ENCODE data around the gene UBE2E1. TPM values are rescaled to one million over a fixed set of nuclear protein-coding genes. Genes with fewer than 3 reads are reported as not detected.
"Not testable (repeated sequence)": the region's sequence is repeated elsewhere in the genome, so short reads cannot be mapped to it uniquely, and the experiment has no call there.

UBE2E1 gene
- polyA plus RNA-seq, 4 donors = 139 to 160 (median 149) TPM

- no peak for DNase-seq (ENCODE audit: low read depth in 4 of 4, low spot score in 2 of 4)
These were observed 34.8 kb downstream of the UBE2E1 start for GRCh38 chr3:23840521-23840920.

DNA sequence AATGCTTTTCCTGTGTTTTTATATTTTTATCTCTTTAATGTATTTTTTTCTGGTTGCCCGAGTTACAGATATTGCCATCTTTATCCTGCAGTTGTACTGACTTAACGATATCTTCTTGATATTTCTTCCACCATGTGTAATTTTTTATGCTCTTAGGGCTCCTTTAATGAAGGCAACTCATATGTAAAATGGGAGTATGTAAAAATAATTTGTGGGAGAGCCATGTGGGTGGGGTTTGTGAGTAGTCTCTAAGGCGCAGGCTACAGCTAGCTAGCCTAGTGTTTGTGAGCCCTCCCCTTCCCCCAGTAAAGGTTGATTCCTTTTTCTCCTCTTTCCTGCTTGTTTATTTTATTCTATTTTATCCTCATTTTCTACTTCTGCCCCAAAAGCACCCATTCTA is 38.1 kb downstream of the UBE2E1 start:
- DNase-seq (ENCODE audit: low read depth in 4 of 4, low spot score in 2 of 4) = no peak

DNA sequence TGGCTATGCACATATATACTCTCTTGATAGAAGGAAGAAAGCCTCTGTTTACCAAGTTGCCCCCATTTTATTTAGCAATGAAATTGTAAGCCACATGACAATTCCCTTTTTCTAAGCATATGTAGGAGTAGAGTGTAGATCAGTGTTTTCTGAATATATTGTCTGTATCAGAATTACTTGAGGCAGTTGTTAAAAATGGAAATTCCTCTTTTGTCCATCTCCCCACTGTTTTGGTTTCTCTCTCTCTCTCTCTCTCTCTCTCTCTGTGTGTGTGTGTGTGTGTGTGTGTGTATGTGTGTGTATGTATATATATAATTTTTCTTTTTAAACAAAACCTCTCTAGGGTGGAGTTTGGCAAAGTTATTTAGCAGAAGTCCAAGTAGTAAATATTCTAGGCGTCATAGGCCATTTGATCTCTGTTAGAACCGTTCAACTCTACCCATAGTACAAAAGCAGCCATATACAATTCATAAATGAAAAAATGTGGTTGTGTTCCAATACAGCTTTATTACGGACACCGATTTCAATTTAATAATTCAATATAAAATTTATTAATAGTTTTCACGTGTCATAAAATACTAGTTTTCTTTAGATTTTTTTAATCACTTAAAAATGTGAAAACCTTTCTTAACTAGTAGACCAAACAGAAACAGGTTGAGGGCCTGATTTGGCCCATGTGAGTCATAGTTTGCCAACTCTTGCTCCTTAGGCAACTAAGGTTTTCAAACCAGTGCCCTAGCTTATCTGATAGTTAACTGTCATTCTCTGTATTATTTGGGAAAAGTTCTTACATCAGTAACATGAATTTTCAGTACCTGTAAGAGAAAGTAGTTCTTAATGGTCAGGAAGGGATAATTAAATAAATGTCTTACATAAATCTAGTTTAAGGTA is 39.8 kb downstream of the UBE2E1 start:
- no peak for DNase-seq (ENCODE audit: low read depth in 4 of 4, low spot score in 2 of 4)

DNA sequence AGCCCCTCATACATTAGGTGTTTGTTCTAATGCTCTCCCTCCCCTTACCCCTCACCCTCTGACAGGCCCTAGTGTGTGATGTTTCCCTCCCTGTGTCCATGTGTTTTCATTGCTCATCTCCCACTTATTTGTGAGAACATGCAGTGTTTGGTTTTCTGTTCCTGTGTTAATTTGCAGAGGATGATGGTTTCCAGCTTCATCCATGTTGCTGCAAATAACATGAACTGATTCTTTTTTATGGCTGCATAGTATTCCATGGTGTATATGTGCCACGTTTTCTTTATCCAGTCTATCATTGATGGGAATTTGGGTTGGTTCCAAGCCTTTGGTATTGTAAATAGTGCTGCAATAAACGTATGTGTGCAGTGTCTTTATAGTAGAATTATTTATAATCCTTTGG is 43.7 kb downstream of the UBE2E1 start:
- DNase-seq (ENCODE audit: low read depth in 4 of 4, low spot score in 2 of 4) = not testable (repeated sequence)

GRCh38 chr3:23856286-23856685 is 50.5 kb downstream of the UBE2E1 start:
- no peak for DNase-seq (ENCODE audit: low read depth in 4 of 4, low spot score in 2 of 4)

- DNase-seq (ENCODE audit: low read depth in 4 of 4, low spot score in 2 of 4) = no peak
These were observed 53.4 kb downstream of the UBE2E1 start for GRCh38 chr3:23859012-23859743.

- DNase-seq (ENCODE audit: low read depth in 4 of 4, low spot score in 2 of 4) = no peak
These were observed 54.2 kb downstream of the UBE2E1 start for GRCh38 chr3:23859839-23860382.

- no peak for DNase-seq (ENCODE audit: low read depth in 4 of 4, low spot score in 2 of 4)
These were observed 55.9 kb downstream of the UBE2E1 start for GRCh38 chr3:23861689-23862088.

- DNase-seq (ENCODE audit: low read depth in 4 of 4, low spot score in 2 of 4) = no peak
These were observed 57.3 kb downstream of the UBE2E1 start for GRCh38 chr3:23863060-23863459.

DNA sequence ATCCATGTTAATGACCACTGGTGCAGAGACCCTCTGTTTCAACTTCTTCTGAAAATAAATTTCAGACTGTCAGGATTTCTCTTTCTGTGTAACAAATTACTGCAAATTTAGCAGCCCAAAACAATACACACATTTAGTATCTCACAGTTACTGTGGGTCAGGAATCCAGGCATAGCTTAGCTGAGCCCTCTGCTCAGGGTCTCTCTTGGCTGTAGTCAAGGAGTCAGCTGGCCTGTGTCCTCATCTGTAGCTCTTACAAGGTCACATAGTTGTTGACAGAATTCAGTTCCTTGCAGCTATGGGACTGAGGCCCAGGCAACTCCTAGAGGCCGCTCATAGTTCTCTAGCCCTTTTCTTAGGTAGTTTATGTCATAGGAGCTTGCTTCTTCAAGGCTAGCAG is 59.2 kb downstream of the UBE2E1 start:
- DNase-seq (ENCODE audit: low read depth in 4 of 4, low spot score in 2 of 4) = no peak

DNA sequence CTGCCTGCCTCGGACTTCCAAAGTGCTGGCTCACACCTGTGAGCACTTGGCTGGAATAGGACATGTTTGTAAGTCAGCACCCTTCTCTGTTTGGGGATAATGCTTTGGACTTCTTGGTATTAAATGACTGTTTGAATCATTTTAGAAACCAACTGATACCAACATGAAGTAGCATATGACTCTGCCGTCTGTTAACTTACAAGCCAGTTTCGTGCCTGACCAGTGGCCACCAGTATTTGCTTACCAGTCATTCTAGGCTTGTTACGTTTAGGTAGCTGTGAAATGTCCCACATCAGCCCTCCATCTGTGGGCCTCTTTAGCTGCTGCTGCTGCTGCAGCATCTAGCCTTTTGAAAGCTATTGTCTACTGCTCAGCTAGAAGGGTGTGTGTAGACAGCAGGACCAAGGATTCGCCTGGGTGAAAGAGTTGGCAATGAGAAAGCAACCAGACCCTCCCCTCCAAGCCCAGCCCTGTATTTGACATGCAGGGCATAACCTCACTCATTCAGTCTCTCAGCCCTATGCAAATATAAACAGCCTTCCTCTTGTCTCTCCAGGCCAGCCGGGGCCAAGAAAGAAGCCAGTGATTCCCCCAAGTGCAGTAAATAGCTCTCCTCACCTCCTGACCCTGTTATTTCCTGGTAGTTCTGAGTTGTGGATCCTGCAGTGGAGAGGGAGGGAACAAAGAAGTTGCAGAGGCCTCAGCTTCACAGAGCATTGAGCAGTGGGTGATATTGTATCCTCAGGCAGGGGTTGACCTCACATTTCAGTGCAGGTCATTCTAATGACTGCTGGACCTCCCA is 60.0 kb downstream of the UBE2E1 start:
- peak in 2 of 4 donors; percentile 48 to 53 for DNase-seq (ENCODE audit: low read depth in 4 of 4, low spot score in 2 of 4)

GRCh38 chr3:23867400-23867799 is 61.6 kb downstream of the UBE2E1 start:
- no peak for DNase-seq (ENCODE audit: low read depth in 4 of 4, low spot score in 2 of 4)

GRCh38 chr3:23867838-23868237 is 62.1 kb downstream of the UBE2E1 start:
- no peak for DNase-seq (ENCODE audit: low read depth in 4 of 4, low spot score in 2 of 4)

GRCh38 chr3:23869977-23870662 is 64.4 kb downstream of the UBE2E1 start:
- peak in 1 of 4 donors; percentile 32 for DNase-seq (ENCODE audit: low read depth in 4 of 4, low spot score in 2 of 4)

GRCh38 chr3:23870663-23871043 is 64.9 kb downstream of the UBE2E1 start:
- not testable (repeated sequence) for DNase-seq (ENCODE audit: low read depth in 4 of 4, low spot score in 2 of 4)

GRCh38 chr3:23871361-23871760 is 65.6 kb downstream of the UBE2E1 start:
- DNase-seq (ENCODE audit: low read depth in 4 of 4, low spot score in 2 of 4) = not testable (repeated sequence)

- no peak for DNase-seq (ENCODE audit: low read depth in 4 of 4, low spot score in 2 of 4)
These were observed 66.6 kb downstream of the UBE2E1 start for GRCh38 chr3:23872330-23872729.

DNA sequence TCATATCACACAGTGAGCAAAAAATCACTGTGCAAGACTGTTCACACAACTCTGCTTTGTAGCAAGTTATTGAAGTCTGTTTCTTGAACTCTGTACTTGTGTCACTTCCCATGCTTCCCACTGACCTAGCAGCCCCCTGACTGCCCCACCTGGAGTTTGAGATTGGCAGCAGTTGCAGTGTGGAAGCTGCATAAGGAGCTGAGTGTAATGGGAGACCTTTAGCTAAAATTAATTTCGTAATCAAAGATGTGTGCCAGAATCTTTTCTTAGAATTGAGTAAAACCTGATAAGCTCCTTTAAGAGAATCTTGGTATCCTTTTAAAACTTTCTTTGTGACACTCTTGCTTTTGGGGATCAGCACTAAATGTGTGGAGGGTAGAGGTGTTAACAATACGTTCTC is 68.2 kb downstream of the UBE2E1 start:
- DNase-seq (ENCODE audit: low read depth in 4 of 4, low spot score in 2 of 4) = no peak

GRCh38 chr3:23874359-23875112 is 68.8 kb downstream of the UBE2E1 start:
- no peak for DNase-seq (ENCODE audit: low read depth in 4 of 4, low spot score in 2 of 4)

Data from left renal cortex interstitium (tissue), 4 donors.